Raji (cell line): ENCODE data around the gene ADGRG4.

Experiments used
- POLR2A ChIP-seq: IDR thresholded peaks from 2 replicates; pipeline ENCODE4 v1.6.1; 2011; ENCODE audit warnings: low read depth, low read length, control low read depth; ENCODE audit not compliant: insufficient read depth

Gene ADGRG4

DNA sequence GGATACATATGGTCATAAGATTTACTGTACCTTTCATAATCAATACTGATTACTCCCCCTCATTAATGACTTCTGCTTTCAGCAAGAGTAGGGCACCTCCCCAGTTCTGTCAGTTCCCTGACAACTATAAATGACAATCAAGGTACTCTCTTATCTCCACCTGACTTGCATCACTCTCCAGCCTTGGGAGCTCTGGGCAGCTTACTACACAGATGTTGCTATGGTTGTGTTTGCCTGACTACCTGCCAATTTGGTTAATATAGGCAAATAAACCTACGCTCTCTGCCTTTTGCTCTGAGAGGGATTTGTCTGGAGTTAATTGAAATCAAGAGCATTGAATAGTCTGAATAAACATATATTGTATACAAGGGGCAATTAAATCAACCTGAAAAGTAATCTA lies 26.8 kb upstream of the ADGRG4 start:
- no peak for TF ChIP-seq POLR2A

DNA sequence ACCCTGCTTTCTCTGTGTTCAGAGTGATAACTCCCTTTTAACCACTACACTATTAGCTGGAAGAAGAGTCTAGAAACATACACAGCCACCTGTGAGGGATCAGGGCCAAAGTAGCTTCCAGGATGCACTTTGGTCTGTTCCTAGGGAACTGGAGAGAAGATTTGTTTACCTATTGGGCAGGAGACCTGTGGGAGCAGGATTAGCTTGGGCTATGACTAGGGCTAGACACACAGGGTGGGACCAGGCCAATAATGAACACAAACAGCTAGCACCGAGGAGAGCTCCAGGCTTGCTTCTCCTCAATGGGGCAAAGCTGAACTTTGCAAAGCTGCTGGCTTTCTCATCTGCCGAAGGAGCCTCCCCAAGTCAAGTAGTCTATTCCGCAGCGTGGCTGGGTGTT lies 25.2 kb upstream of the ADGRG4 start:
- TF ChIP-seq POLR2A, result no peak

DNA sequence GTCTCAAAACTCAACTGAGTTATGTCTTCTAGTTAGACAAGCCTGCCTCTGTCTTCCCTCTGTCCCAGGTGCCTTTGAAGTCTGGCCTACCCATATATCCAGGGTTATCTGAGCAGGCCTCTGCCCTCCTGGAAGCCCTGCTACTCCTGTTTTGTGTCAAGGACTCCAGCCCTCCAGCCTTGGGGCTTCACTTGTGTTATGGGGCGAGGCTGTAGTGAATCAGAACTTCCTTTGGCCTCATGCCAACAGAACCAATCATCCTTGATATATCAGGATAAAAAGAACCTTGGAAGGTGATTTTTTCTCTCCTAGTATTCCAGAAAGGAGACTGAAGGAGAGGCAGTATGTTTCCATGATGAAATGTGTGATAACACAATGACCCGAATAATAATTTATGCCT lies 8.9 kb upstream of the ADGRG4 start:
- no peak for TF ChIP-seq POLR2A

DNA sequence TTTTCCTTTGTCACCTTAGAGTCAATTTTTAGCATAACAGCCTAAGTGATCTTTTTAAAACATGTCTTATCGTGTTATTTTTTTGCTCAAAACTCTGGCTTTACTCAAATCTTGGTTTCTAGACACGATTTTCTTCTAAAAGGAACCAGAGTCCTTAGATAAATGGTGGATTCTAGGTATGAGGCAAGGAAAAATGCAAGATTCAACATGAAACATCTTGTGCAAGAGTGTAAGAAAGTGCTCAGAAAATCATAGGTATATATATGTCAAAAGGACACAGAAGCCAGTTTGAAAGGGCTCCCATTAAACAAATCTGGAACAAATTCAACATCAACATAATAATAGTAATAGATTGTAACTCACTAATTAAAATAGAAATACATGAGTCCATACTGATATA lies 8.1 kb upstream of the ADGRG4 start:
- no peak for TF ChIP-seq POLR2A

DNA sequence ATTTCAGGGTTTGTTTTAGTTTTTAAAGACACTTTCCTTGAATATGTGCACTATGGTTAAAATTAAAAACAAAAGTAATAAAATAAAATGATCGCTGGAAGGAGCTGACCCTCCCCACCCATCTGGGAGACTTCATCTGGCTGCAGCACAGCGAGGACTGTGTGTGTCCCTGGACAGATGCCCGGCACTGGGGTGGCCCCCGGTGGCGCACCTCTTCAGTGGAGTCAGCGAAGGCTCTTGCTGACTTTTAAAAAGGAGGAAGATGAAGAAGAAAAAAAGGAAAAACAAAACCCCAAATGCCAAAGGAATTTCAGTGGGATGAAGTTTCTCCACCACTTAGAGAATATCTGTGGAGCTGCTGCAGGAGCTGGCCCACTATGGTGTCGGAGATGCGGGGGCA lies 5.4 kb upstream of the ADGRG4 start:
- TF ChIP-seq POLR2A, result no peak

DNA sequence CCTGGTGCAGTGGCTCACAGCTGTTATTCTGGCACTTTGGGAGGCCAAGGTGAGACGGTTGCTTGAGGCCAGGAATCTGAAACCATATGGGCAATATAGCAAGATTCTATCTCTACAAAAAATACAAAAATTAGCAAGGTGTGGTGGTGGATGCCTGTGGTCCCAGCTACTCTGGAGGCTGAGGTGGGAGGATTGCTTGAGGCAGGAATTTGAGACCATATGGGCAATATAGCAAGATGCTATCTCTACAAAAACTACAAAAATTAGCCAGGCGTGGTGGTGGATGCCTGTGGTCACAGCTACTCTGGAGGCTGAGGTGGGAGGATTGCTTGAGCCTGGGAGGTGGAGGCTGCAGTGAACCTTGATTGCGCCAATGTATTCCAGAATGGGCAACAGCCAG lies 2.3 kb downstream of the ADGRG4 start:
- no peak for TF ChIP-seq POLR2A

DNA sequence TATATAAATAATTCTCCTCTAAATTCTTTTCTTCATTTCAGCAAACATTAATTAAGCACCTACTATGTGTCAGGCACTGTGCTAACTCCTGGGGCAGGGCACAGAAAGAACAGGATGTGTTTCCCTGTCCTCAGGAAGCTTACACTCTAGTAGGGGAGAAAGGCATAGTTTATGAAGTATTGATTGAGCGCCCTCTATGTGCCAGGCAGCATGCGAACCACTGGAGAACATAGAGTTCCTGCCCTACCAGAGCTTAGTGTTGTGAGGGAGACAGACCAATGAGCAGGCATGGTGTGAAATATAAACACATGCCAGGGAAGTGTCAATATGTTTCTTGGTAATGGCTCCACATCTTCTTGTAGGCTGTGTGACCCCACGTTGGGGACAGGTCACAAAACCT lies 3.7 kb downstream of the ADGRG4 start:
- no peak for TF ChIP-seq POLR2A

DNA sequence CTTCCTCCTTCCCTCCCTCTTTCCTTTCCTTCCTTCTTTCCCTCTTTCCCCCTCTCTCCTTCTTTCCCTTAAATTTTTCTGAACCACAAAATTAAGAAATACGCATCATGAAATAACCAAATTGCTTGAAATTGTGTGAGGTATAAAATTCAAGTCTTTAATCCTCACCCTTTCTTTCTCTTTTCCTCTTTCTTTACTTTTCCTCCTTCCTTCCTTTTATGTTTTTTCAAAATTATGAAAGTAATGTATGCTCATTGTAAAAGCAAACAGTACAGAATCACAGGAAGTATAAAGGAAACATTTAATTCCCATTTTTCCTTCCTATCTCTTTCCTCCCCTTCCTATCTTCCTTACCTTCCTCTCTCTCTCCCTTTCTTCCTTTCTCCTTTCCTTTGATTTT lies 5.4 kb downstream of the ADGRG4 start:
- TF ChIP-seq POLR2A, result no peak

DNA sequence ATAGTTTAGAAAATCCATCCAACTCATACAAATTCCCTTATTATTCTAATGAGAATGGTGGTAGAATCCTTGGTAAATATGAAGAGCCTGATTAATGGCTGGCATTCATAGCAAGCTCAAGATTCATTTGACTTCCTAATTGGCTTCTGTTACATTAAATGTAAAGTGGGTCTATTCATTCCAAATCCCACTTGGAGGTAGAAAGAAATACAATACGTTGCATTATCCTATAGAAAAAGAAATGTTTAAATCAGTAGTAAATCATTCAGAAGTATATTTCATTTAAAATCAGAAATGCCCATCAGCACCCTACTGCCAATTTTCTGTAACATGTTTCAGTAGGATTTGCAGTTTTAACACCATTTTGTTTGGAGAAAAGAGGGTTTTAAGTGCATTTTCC lies 6.7 kb downstream of the ADGRG4 start:
- no peak for TF ChIP-seq POLR2A

DNA sequence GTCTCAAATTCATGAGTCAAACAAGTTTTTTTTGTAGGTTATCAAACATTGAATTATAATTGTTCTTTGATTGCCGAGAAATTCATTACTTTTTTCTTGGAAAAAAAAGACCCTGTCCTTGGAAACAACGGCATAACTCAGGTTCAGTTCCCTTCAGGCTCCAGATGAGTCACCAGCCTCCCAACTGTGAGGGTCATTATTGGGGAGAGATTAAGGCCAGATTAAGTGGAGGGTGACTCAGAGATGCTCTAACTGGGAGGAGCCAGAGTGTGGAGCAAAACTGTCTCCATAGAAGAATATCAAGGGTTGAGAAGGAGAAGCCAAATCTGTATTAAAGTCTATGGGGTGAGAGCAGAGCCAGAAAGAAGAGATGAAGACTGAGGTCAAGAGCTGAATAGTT lies 9.6 kb downstream of the ADGRG4 start:
- TF ChIP-seq POLR2A, result no peak

DNA sequence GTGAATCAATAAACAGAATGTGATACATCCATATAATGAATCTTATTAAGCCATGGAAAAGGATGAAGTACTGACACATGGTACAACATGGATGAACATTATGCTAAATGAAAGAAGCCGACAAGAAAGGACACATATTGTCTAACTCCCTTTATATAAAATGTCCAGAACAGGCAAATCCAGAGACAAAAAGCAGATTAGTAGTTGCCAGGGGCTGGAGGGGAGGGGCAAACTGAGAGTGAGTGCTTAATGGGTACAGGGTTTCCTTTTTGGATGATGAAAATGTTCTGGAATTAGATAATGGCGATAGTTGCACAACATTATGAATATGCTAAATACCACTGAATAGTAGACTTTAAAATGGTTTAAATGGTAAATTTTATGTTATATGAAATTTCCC lies 17.4 kb downstream of the ADGRG4 start:
- TF ChIP-seq POLR2A, result no peak

DNA sequence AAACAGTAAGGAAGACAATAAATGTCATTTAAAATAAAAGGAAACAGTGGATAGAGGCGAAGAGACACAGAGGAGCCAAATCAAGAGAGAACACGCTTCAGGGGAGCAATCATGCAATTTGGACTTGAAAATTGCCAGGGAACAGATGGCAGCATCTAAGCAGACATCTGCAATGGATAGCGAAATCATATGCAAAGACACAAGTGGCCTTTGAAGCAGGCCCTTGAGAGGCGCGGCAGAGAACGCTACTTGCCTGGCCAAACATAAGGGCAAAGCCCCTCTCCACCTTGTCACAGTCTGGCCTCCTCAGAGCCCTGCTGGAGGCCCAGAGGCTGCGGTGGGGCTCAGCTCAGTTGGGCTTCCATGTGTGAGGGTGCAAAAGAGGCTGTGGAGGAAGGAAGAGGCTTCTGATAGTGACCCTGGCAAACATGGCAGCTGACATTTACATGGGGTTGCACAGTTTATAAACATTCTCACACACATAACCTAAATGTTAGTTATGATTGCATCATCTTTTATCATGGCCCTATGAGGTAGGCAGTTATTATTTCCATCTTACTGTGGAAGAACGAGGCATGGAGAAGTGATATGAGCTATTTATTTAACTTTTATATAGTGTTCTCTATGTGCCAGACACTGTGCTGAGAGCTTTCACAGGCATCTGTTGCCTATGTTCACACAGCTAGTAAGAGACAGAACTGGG lies 18.3 kb downstream of the ADGRG4 start:
- no peak for TF ChIP-seq POLR2A

DNA sequence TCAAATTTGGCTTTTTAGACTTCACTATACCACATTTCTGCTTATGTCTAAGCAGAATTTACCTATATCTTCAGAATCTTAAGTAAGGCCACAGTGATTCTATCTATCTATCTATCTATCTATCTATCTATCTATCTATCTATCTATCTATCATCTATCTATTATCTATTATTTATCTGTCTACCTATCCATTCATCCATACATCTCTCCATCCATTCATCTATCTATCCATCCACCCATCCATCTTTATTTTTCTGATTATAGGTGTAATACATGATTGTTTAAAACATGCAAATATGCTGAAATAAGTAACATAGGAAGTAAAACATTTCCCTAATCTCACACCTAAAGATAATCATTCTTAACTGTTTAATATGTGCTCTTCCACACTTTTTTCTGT lies 18.8 kb downstream of the ADGRG4 start:
- TF ChIP-seq POLR2A, result no peak

DNA sequence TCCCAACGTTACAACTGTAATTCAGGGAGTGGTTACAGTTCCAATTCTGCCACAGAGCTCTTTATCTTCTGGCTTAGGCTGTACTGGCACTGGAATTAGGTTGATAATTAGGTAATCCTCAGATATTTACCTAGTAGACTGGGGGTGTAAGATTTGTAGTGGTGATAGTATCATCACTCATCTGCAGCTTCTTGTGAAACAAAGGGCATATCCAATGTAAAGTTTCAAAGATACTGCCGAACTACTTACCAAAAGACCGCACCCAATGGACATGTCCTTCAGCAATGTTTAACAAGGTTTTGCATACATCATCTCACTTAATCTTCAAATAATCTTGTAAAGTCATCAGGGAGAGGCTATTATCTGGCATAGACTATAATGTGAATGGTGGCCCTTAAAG lies 20.8 kb downstream of the ADGRG4 start:
- no peak for TF ChIP-seq POLR2A

DNA sequence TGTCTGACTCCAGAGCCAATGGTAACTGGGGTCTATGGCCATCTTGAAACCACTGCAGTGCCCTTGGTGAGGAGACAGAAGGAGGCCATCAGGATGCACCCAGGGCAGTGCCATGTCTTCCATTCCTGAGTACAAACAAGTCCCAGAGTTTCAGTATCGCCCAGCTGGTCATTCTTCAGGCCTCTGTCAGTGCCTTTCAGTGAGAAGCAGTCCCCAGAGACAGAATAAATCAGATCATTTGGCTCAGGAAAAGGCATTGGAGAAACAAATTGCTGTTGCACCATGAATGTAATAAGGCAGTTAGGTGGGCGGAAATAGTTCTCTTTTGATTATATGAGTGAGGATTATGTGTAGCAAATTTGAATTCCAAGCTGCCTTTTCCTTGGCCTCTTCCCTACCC lies 21.3 kb downstream of the ADGRG4 start:
- TF ChIP-seq POLR2A, result no peak

DNA sequence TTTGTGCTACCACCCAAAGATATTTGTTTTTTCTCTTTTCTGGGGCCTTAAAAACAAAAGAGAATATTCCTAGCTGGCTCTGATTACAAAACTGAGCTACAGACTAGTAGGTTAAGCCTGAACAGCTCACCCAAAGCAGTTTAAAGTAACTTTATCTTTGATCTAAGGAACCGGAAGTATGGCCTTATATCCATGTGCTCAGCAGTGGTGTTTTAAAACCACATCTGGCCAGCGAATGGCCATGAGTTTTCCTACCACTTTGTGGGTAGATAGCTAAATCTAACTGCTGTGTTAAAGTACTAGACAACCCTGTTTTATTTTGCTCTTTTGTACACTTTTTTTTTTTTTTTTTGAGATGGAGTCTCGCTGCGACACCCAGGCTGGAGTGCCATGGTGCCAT lies 24.6 kb downstream of the ADGRG4 start:
- no peak for TF ChIP-seq POLR2A

DNA sequence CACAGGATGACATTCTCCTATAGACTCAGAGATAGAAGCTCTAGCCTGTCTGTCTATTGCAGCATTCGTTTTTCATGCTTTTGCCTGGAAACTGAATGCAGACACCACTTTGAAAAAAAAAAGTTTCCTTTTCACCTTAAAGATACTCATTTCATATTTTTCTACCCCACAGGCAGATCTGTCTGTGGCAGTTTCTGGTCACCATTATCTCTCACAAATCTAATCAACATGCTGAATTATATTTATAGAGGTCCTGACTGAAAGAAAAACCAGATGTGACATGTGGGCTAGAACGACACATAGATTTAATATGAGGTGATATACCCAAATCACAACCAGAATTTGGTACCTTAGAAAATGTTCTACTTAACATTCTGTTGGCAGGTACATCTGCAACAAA lies 28.2 kb downstream of the ADGRG4 start:
- no peak for TF ChIP-seq POLR2A
